ENCODE data around the gene CRTC2.
"Not testable (repeated sequence)": the region's sequence is repeated elsewhere in the genome, so short reads cannot be mapped to it uniquely, and the experiment has no call there.

CRTC2 gene

DNA sequence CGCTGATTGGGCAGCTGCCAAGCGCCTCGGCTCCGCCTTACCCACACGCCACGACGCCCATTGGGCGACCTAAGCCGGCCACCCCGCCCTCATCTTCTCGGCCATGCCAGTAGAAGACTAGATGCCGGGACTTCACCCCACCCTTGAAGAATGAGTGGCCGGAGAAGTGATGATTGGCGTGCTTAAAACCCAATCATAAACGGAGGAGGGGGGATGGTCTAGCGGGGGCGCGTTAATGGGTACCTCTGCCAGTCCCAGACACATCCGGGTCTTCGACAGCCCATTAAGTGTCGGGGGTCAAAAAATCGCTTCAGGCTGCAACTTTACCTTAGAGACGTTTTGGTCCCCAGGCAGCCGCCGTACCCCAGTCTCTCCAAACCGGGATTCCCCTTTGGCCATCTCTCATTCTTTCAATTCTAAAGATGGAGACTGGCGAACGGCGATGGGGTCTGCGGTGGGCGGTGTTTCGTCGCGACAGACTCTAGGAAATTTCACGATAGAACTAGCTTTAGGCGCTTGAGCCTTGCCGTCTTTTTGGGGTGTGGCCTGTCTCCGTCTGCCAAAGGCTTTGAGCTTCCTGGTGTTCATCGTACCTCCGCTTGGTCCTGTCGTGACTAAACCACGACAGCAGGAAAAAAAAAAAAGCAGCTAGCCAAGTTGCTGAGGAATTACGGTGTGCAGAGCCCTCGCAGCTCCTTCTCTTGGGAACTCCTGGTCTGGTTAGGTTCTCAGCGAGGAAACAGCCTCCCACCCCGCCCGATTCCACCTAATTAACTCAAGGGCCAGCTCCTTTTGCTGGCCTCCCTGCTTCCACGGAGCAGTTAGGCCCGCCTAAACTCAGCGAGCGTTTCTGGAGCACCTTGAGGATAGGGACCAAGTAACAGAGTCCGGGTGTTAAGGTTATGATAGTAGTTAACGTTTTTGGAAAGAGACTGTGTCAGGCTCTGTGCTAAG is 35.2 kb downstream of the CRTC2 start, which contains the start of gene GATAD2B:
Gene GATAD2B (minus strand): TSS at position 1 of the 954 bp plus-strand sequence. CDS start 94,625 bp downstream, outside the sequence.
- peak; percentile 100 for DNase-seq

DNA sequence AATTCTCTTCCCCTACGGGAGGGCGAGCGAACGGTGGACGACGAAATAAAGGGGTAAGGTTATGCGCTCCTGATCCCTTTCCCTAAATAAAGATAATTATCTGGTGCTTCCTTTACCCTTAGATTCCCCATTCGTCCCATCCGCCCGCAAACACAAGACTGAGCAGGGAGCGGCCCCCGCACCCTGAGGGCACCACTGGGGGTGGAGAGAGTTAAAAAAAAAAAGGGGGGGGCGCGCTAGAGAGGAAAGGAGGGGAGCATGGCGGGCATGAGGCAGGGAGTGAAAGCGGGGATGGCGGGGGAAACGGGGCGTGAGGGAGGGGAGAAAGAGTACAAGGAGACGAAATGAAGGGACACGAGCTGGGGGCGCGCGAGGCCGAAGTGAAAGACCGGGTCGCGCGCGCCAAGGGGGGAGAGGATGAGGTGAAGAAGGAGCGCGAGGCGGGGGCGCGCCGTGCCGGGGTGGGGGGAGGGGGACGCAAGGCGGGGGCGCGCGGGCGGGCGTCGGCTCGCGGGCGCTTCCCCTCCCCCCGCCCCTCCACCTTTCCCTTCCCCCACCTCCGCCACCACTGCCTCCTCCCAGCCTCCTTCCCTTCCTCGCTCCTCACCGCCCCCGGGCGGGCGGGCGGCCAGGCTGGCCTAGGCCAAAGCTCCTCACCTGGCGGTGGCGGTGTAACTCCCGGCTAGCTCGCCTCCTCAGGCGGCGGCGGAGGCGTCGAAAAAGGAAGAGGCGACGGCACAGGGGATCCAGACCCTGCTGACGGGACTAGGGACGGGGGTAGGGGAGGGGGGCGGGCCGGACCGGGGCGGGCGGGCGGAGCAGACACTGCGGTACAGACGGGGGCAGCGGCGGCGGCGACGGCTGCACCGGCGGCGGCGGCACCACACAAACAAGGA is 36.1 kb downstream of the CRTC2 start:
- peak; percentile 88 to 98 for DNase-seq

DNA sequence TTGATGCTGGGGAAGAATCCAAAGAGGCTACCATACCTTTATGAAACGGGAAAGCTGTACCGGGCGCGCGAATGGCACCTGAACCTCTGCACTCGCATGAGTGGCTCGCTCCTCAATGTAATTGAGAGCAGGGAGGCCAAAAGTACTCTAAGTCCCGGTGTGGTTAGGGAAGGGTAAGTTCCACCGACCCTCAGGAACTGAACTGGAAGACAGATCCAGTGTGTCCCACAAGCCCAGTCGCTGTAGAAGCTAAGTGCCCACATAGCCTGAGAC is 36.7 kb downstream of the CRTC2 start:
- DNase-seq: peak; percentile 73 to 78

DNA sequence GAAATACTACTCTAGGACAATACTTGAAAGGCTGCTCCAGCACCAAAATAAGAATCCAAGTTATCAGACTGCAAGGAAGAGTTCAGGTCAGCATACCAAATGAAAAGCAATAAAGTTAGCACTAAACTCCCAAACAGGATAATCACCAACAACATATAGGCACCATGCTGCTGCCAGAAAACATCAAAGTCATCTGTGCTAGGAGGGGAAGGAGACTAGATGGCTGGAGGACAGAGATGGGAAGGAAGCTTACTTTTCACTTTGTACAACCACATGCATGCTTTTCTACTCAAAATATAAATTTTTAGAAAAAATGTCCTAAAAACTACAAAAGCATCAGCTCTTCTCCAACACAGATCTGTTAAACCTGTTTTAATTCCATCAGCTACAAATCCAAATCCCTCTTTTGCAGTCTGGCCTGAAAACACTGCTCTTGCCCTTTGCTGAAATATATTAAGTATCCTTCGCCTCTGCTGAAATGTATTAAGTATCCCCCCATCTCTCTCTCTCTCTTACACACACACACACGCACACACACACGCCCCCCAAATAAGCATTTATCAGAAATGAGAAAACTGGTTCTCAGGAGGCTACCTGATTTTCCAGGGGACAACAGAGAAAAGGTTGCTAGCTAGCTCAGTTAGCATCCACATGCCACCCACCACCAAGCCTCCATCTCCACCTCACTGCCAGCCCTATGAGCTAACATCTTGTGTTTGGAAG is 37.2 kb downstream of the CRTC2 start:
- DNase-seq: no peak

DNA sequence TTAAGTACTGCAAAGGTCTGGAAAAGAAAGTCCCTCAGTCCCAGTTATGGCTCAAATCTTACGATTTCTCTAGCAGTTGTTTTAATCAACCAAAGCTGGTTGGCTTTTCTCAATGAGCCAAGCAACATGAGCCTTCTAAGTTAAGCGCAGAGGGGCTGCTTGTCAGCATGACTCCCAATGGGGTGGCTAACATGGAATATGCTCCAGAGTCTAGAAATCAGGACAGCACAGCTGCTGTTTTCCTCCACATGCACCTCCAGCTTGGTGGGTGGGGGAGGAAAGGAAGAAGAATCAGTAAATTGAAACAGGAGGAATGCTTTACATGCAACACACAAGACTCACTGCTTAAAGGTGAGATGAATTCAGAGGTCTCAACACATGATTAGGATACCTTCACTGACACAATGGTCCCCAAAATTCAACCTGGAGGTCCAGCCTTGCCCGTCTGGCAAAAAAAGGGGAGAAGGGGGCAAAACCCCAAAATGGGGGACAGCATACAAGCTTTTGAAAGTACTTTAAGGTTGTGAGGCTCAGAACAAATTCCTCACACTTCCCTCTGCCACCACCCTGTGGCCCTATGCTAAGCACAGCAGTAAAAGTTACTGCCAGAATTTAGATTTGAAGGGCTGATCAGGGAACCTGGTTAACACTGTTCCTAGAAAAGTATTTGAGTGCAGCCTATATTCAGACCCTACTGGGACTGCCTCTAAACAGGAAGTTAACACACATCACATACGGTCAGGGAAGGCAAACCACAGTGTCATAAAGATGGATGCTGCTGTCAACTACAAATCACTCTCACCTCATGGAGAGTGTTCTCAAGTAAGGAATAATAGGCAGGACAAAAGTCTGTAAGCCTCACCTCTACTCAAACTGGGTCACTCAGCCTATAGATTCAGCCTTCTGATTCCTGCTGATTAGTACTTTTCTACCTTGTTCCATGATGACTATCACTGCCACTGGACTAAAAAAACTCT is 38.2 kb downstream of the CRTC2 start:
- peak in 1 of 2 experiments; percentile 32 for DNase-seq

DNA sequence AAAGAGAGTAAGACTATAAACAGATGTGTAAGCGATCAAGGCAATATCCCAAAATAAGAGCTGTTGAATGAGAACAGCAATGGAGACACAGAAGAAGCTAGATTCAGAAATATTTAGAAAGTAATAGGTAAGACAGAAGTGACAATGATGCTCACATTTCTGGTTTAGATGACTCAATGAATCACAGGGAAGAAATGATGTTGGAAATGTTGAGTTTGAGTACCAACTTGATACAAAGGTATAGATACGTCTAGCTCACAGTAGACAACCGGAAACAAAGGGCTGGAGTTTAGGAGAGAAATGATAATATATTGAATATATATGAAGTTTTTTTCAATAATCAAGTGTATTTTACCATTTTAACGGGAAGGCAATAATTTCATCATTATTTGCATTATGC is 42.1 kb downstream of the CRTC2 start:
- no peak for DNase-seq

DNA sequence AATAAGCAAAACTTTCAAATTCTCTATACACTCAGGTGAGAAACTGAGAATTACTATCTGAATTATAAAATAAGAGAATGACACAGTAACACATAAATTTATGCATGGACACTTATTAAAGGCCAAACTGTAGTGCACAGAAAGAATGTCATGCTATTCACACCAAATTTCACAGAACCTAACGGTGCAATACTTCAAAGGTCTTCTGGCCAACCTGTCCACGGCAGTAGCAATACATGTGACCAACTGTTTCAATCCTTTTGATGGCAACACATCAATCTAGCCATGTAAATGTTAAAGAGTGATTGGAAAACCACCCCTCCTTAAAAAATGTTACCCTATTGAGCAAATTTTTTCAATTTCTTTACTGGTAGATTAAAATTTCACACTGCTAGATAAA is 46.1 kb downstream of the CRTC2 start:
- DNase-seq: no peak

DNA sequence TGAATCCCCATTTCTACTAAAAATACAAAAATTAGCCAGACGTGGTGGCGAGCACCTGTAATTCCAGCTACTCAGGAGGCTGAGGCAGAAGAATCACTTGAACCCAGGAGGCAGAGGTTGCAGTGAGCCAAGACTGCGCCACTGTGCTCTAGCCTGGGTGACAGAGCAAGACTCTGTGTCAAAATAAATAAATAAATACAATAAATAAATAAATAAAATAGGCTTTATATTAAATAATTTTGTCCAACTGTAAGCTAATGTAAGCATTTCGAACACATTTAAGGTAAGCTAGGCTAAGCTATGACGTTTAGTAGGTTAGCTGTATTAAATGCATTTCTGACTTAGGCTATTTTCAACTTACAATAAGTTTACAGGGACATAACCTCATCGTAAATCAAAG is 47.9 kb downstream of the CRTC2 start:
- not testable (repeated sequence) for DNase-seq

DNA sequence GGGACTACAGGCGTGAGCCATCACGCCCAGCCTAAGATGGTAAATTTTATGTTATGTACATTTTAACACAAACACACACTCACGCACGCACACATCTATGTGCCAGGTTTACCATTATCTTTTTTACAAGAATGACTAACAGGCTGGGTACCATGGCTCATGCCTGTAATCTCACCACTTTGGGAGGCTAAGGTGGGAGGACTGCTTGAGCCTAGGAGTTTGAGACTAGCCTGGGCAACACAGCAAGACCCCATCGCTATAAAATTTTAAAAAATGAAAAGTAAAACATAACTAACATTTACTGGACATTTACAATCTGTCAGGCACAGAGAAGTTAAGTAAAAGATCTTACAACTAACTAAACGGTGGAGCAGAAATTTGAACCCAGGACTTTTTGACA is 50.3 kb downstream of the CRTC2 start:
- DNase-seq: no peak

DNA sequence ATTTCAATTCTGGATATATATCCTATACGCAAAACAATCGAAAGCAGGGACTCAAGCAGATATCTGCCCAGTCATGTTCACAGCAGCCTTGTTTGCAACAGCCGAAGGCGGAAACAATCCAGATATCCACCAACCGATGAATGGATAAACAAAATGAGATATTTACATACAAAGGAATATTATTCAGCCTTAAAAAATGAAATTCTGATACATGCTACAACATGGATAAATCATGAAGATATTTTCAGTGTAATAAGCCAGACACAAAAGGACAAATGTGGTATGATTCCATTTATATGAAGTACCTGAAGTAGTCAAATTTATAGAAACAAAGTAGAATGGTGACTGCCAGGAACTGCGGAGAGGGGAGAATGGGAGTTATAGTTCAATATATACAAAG is 51.3 kb downstream of the CRTC2 start:
- no peak for DNase-seq

DNA sequence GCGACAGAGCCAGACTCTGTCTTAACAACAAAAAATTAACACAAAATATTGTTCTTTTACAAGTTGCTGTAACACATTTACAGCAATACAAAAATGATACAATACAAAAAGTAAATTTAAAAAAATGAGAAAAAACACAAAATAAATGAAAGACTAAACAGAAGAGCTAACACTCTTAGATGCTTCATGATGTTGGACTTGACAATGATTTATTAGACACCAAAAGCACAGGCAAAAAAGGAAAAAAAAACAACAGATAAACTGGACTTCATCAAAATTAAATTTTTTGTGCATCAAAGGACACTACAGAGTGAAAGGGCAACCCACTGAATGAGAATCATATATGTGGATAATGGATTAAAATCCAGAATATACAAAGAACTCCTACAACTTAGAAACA is 52.0 kb downstream of the CRTC2 start:
- DNase-seq: no peak

DNA sequence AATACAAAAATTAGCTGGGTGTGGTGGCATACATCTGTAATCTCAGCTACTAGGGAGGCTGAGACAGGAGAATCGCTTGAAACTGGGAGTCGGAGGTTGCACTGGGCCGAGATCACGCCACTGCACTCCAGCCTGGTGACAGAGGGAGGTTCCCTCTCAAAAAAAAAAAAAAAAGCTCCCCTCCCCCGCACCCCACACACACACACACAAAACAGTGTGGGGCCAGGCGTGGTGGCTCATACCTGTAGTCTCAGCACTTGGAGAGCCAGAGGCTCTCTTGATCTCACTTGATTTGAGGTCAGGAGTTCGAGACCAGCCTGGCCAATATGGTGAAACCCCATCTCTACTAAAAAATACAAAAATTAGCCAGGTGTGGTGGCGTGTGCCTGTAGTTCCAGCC is 52.5 kb downstream of the CRTC2 start:
- not testable (repeated sequence) for DNase-seq

DNA sequence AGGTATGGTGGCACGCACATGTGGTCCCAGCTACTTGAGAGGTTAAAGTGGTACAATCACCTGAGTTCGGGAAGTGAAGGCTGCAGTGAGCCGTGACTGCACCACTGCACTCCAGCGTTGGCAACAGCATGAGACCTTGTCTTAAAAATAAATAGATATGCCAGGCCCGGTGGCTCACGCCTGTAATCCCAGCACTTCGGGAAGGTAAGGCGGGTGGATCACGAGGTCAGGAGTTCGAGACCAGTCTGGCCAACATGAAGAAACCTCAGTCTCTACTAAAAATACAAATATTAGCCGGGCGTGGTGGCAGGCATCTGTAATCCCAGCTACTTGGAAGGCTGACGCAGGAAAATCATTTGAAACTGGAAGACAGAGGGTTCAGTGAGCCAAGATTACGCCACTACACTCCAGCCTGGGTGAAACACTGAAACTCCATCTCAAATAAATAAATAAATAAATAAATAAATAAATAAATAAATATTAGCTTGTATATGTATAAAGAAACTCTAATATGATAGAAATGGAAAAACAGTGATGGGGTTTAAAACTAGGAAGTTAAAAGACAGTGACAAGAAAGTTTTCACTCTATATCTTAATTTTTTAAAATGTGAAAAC is 54.5 kb downstream of the CRTC2 start:
- no peak for DNase-seq

DNA sequence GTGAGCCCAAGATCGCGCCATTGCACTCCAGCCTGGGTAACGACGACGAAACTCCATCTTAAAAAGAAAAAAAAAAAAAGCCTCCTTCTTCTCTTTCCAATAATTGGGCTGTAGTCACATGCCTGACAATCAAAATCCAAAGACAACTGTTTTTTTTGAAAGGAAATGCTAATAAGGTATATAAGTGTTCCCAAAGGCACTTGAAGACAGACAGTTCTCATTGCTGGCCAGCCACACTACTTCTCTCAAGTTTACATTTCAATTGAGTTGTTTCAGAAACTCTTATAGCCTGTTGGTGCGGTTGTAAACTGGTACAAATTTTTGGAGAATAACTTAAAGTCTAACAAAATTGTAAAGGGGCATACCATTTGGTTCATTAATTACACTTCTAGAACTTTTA is 58.9 kb downstream of the CRTC2 start:
- no peak for DNase-seq
